Hematopoietic multipotent progenitor cell treated with erythropoietin and hydrocortisone succinate and interleukin-3 and kit ligand, for 17 days (in vitro differentiated cells): ENCODE measurements around the gene OTUB2.

Experiments used
- DNase-seq: peaks from one replicate; pipeline ENCODE4 v3.0.0-alpha.2; 2015; ENCODE audit warnings: low spot score

OTUB2 gene

DNA sequence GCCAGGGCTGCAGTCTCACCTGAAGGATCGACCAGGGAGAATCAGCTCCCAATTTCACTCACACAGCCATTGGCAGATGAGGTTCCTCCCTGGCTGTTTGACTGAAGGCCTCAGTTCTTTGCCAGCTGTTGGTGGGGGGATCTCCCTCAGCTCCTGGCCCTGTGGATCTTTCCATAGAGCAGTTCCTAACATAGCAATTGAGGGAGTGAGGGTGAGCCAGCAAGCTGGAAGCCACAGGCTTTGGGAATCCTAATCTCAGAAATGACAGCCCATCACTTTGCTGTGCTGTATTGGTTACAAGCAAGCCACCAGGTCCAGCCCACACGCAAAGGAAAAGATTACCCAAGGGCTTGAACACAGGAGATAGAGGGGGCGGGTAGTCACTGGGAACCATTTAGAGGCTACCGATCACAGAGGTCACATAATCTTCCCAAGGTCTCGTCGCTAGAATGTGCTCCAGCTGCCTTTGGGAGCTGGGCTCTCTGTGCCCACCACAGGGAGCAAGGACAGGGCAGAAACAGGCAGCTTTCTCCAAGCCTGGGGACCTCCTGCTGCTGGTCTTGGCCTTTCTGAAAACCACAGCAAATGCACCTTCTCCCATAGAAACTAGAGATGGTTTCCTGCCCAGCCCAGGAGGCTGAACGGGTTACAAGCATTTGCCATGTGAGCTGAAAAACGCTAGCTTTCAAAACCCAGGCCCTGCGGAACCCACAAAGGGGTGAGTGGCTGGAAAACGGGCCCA lies 4.6 kb upstream of the OTUB2 start:
- no peak for DNase-seq

DNA sequence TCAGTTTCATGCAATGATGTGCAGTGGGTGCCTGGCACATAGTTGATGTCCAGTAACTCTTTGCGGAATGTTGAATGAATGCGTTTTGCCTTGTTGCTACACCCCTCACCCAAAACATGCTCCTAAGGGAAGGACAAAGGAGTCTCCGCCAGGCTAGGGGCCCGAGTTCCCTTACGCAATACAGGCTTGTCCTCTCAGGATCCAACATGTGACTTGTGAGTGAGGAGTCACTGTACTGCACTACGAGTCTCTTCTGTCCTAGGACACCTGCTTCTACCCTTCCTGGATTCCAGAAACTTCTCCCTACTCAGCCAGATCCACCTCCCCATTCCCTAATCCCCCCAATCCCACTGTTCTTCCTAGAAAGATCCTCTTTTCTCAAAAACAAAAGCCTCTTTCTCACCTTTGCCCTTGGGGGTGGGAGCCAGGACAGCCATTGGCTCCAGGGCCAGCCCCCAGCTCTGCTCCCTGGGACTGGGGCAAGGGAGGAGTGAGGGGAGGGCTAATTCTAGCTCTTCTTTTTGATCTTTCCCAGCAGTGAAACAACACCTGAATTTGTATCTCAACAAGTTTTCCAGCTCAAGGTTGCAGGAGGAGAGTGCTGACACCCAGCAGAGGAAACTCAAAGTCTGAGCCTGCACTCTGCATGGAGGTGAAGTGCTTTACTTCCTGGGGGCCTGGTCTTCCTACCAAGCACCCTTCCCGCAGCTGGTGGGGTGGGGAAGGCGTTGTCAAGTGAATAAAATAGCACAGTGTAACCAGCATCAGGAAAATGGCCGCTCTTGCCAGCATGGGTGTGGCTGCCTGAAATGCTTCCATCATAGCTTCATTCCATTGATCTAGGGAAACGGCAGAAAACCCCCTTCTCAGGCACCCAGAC lies 3.4 kb upstream of the OTUB2 start:
- no peak for DNase-seq

DNA sequence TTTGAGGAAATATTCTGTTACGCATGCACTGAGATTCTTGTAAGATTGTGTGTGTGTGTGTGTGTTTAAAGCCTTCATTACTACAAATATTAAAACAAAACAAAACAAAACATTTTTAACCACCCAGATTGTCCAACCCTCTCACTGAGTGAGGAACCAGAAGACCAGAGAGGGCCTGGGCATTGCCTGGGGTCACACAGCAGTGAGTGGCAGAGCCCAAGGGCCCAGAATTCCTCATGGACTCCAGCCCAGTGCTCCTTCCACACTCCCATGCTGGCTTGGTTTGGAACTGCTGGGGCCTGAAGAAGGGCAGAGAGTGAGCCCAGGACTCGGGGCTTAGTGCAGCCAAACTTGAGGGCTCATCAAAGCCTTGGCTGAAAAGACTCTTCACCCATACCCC lies 1.6 kb upstream of the OTUB2 start:
- DNase-seq, result no peak

DNA sequence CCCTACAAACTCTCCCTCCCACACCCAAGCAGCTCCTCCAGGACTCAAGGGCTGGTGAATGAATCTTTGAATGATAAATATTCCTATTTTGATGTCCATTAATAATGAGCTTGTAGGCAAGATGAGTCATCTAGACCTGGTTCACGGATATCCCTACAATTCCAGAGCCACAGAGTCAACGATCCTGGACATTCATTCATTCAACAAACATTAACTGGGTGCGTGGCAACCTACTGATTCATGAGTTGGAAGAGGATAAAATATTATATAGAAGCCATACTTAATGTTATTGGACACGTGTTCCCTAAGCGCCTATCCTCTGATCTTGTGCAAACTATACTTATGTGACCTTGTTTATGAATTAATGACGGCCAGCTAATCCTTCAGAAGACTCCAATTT lies 420 bp upstream of the OTUB2 start:
- no peak for DNase-seq

DNA sequence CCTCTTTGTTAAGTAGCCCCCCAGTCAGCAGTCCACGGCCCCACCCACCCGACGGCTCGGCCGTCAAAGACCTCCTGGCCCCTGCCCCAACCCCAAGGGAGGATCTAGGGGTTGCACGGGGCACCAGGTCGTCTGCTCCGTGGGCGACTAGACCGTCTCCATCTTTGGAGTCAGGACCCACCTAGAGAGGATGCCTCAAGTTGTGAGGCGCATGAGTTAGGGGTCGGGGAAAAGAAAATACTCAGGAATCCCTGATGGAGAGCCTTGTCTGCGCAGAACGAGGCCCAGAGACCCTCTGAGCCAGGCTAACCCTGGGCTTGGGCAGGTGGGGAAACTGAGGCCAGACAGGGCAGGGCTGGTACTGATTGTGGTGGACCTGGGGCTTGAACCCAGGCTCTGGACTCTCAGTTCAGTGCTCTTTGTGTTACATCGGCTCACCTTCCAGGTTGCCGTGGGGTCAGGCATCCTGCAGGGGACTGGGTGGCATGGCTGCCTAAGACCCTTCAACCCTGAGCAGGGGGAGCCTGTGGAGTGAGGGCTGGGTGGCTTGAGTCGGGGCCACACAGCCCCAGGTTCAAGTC lies 839 bp downstream of the OTUB2 start:
- no peak for DNase-seq

DNA sequence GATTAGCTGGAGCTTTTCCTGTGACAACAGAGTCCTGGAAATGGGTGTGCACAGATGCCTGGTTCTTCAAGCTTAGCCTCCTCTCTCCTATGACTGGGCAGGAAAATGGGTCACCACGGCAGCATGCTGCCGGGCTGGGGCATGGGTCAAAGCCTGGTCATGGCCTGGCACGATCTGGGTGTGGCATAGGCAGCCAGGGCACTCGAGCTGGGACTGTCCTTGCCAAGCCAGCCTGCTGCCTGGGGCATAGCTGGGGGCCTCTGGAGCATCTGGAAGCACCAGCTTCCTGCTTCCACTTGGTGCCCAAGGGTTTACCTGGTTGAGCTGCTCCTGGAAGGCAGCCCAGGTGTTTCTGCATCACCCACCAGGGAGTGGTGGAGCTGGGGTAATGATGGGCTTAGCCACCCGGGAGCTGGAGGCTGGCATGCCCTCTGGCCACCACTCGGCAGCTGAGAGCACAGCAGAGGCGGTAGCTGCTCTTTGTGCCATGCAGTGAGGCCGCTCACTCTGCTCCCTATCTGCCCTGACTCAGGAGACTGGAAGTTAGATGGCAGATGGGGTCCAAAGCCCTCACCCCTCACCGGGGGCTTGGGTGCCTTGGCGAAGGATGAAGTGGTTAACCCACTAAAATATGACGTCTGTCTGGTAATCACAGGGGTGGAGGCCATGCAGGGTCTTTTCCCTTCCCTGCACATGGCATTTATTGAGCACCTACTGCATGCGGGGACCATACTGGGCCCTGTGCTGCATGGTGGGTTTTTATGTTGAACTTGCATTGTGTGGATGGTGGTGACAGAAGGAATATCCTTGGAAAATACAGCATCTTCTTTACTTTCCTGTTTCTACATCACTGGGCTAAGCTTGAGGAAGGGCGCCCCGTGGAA lies 1.7 kb downstream of the OTUB2 start:
- DNase-seq, result no peak

DNA sequence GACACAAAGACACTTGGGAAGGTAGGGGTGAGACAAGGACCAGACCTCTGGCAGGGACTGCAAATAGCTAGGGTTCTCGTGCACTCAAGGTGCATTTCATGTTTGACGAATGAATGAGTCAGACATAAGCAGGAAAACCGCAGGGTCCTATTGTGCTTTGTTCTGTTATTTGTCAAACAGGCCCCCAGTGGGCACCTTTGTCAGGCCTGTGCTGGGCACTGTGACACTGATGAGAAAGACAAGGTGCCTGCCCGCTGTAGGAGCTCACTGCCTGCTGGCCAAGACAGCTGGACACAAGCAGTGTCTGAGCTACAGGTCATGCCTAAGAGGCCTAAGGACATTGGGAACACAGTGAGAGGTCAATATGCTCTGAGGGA lies 2.3 kb downstream of the OTUB2 start:
- no peak for DNase-seq

DNA sequence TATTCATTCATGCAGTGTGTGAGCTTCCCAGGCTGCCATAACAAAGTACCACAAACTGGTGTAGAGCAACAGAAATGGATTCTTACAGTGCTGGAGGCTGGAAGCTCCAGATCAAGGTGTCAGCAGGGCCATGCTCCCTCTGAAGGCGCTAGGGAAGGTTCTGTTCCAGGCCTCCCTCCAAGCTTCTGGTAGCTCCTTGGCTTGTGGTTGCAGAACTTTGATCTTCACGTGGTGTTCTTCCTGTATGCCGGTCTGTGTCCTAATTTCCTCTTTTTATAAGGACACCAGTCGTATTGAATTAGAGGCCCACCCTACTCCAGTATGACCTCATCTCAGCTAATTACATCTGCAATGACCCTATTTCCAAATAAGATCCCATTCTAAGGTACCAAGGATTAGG lies 3.1 kb downstream of the OTUB2 start:
- no peak for DNase-seq

DNA sequence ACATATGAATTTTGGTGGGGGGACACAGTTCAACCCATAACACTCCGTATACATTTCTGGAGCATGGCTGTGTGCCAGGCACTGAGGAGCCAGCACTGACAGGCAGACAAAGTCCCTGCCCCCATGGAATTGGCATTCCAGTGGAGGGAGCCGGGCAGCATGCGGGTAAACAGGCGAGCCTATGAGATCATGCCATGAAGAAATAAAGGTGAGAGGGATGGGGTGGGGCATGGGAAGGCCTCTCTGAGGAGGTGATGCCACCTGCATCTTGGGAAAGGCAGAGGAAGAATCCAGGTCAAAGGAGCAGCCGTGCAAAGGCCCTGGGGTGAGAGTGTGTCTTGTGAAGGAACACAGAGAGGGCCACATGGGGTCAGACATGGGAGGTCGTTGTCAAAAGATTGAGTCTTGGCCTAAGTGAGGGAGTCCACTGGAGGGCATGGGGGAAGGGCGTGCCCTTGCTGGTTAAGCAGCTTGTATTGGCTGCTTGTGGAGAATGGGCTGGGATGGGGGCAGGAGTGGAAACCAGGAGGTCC lies 3.6 kb downstream of the OTUB2 start:
- DNase-seq, result no peak

DNA sequence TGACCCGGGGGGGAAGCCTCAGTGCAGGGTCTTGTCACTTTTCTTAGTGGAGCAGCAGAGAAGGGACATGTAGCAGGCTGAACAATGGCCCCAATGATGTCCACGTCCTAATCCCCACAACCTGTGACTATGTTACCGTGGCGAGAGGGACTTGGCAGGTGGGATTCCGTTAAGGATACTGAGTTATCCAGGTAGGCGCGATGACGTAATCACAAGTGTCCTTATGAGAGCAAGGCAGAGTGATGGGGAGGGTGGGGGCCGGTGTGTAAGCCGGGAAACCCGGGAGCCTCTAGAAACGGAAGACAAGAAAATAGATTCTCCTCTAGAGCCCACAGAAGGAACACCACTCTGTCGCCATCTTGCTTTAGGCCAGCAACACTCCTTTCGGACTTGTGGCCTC lies 4.4 kb downstream of the OTUB2 start:
- no peak for DNase-seq

DNA sequence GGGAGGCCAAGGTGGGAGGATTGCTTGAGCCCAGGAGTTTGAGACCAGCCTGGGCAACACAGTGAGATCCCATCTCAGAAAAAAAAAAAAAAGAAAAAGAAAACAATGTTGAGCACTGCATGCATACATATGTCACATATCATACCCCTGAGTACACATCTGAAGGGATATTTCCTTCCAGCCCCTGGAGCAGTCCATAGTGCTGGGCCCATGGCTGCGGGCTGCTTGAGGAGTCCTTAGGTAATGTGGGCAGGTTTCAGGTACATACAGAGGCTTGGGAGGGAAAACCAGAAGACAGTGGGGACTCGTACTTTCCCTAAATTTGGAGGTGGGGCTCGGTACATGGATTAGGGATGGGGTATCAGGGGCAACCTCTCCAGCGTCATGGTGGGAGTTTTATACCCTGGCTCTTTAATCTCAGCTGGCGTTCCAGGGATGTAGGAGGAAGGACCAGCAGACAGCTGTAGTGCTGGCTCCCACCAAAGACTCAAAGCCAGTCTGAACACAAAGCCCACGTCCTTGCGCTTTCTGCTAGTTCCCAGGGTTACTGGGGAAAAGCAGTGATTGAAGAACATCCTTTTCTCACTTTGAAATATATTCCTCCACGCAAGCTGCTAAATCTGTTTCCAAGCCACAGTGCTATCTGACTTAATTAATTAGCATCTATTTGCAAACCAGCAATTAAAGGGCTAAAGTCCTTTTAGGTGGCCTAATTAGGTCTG lies 5.2 kb downstream of the OTUB2 start:
- DNase-seq, result no peak

DNA sequence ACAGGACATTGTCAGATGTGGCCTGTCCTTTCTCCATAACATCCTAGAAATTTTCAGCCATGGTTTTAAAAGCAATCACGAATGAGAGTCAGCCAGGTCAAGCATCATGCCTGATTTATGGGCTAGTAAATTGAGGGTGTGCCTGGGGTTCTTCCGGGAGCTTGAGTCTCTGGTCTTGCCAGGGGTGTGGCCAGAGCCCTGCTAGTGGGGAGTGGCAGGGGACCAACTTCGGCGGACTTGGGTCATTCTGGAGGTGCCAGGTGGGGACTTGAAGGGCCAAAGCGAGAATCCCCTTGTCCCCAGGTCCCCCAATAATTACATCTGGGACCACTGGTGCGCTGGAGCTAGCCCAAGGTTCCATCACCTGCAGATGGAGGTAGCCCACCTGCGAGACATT lies 5.7 kb downstream of the OTUB2 start:
- DNase-seq, result no peak

DNA sequence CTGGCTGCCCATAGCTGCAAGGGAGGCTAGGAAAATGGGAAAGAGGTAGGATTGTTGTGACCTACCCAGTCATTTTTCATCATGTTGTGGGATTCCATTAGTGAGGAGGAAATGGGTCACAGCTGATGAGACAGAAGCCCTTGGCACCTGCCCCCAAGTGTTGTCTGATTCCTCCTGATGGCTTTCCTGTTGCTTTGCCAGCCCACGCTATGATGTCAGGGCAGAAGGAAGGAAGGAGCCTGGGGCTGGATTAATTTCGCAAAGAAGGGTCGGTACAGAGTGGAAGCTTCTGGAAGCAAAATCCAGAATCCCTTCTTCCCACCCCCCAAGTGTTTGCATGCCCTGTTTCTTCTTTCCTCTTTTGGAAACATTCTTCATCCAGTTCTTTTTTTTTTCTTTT lies 8.7 kb downstream of the OTUB2 start:
- DNase-seq, result no peak

DNA sequence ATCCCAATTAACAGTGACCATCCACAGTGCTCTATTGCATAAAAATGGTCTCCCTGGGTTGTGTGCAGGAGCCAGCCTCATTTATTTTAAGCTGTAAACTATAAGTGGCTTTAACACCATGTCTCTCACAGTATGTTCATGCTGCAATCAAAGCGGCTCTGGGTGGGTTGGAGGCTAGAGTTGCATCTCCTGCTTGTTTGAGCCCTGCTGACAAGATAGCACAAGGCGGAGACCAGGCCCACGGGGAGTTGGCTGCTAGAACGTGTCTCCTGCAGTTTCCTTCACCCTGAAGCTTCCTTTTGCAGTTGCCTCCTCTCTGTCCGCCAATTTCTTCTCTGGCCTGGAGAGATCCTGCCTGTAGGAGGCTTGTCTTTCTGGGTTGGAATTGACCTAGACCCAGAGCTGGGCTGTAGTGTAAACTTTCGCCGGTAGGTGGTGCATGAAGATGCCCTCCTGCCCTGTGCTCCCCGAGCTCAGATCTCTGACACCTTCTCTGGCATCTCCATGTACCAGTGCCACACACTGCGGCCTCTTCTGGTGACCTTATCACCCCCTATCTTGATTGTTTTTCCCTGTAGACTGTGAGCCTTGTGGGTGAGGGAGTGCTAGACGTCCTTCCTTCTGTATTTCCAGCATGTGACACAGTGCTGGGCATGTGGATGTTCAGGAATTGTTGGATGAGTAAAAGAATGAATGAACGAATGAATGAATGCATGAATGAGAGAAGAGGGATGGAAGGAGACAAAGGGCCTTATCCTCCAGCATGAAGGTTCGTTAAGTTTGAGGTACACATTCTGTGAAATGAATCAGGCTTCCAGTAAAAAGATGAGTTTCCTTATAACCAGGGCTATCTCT lies 10.4 kb downstream of the OTUB2 start:
- peak; percentile 70 for DNase-seq

DNA sequence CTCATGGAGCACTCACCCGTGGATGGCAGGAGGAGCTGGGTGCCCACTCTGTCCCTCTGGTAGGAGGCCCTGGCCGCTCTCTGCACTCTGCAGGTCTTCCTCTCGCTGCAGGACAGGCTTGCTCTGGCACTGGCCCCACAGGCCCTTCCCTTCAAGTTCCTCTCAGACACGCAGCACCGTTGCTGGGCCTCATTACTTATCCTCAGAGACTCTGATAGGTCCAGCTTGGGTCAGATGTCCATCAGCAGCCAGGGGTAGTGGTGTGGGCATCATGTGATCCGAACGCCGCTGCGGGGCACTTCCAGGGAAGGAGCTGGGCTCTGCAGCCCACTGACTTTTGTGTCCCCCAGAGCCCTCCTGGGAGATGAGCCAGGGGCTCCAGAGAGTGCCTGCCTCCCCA lies 11.8 kb downstream of the OTUB2 start:
- DNase-seq, result no peak

DNA sequence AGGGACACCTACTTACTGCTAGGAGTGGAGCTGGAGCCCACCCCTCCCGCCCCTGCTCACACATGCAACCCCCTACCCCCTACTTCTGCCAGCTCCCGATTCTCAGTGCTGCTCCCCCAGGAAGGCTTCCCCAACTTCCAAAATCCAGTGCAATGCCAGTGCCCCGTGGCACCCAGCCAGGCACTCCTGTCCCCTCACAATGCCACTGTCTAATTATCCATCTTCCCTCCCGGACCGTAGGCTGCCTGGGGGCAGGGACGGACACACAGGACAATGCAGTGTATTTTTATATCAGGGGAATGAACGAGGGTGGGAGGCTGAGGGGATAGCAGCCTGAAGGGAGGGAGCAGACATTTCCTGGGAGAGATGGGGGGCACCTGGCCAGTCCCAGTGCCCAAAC lies 12.4 kb downstream of the OTUB2 start:
- DNase-seq, result no peak

DNA sequence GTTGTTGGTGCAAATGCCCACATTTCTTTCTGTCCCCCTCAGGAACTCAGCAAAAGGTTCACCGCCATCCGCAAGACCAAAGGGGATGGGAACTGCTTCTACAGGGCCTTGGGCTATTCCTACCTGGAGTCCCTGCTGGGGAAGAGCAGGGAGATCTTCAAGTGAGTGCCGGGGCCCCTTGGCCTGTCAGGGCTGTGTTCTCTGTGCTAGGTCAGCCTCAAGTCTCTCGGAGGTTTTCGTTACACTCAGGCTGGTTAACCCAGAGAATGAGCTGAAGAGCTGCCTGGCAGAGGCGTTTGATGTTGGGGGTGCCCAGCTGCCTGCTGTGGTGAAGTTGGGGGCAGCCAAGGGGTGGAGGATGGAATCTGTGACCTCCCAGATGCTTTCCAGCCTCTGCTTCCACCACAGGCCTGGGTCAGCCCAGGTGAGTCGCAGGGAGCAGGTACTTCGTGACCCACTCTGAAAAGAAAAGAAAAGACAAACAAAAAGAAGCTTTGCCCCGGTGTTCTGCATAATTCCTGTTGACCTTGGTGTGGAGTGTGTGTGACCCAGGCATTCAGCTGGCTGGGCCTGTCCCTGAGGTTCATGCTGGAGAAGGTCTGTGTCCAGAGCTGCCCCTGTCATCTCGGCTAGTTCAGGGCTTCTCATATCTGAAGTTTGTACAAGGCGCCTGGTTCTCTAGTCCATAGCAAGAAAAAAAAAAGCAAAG lies 12.9 kb downstream of the OTUB2 start:
- no peak for DNase-seq

DNA sequence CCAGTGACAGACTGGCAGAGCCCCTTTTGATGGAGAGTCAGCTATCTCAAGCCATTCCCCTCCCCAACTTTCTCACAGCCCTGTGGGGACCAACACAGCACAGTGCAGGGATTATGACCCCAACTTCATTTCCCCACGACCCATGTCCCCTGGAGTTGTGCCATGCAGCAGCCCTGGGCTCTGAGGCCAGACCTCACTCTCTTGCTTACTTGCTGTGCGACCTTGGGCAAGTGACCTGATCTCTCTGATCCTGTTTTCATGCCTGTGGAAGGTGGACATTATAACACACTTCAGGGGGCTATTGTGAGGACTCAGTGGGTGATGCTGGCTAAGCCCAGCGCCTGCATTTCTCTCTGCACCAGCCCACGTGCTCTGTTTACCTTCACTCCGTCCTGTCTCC lies 14.1 kb downstream of the OTUB2 start:
- no peak for DNase-seq

DNA sequence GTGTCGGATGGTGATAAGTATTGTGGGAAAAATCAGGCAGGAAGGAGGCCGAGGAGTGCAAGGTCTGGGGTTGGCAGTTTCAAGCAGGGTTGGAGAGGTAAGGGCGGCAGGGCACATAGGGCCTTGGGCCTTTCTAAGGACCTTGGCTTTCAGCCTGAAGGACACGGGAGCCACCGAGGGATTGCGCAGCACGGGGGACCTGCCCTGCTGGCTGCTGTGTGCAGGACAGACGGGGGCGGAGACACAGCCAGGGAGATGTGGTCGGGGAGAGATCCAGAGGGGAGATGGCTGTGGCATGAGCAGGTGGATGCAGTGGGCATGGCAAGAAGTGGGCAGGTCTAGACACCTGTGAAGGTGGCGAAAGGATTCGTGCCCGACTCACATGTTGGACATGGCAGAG lies 14.7 kb downstream of the OTUB2 start:
- no peak for DNase-seq
